Fibroblast of skin of right quadriceps (primary cell): ENCODE measurements around the gene SIK2.
A peak's percentile ranks its signal among the peaks of the same experiment; 100 is the strongest.
"Not testable (repeated sequence)": the region's sequence is repeated elsewhere in the genome, so short reads cannot be mapped to it uniquely, and the experiment has no call there.

ENCODE experiments used
- DNase-seq: peaks from one replicate; pipeline ENCODE4 v3.0.0-alpha.2; 2013

Gene SIK2

DNA sequence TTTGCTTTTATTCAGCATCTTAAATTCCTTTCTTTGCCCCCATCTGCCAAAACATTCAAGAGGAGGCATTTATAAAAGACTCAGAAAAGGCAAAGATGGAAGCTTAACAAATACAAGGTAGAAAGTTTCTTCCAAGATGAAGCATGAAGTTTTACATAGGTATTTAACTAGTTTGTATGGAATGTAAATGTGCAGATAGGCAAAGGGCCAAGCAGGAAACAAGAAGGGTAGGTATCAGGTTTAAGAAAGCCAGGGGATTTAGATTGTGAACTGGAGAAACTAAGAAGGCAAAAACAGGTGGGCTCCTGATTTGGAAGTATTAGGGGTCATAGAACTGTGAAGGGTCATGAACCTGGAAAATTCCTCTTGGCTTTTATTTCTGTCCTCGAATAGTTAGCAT lies 101.3 kb downstream of the SIK2 start:
- no peak for DNase-seq

DNA sequence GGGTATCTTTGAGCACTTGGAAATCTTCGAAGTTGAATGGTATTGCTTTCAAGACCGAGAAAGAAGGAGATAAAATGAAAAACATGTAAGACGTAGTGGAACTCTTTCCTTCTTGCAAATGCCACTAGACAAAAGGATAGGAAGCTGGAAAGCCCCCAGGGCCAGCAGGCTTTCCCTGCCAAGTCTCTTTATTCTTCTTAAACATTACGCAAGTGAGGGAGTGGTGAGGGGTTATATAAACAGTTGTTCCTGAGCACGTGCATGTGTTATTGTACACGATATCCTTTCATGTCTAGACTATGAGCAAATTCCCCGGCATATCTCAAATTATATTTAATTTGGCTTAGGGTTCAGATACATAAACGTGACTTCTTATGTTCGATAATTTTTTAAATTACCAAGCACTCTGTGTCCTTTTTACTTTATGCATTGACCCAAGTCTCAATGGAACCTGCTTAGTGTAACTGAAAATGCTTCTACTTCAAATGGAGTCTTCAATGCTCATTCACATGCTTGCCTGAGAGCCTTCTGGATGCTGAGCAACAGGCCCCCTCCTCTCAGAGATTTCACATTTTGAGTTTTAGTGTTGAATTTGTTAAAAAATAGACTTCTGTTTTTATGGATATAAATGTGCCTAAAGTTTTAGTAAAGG lies 104.9 kb downstream of the SIK2 start:
- DNase-seq: no peak

- no peak for DNase-seq
Observed at GRCh38 chr11:111707691-111708067, 105.4 kb downstream of the SIK2 start.

- DNase-seq: no peak
Observed at GRCh38 chr11:111714522-111714921, 112.3 kb downstream of the SIK2 start.

- no peak for DNase-seq
Observed at GRCh38 chr11:111715142-111715816, 113.0 kb downstream of the SIK2 start.

DNA sequence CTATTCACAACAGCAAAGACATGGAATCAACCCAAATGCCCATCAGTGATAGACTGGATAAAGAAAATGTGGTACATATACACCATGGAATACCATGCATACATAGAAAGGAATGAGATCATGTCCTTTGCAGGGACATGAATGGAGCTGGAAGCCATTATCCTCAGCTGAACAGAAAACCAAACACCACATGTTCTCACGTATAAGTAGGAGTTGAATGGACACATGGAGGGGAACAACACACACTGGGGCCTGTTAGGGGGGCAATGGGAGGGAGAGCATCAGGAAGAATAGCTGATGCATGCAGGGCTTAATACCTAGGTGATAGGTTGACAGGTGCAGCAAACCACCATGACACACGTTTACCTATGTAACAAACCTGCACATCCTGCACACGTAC lies 115.4 kb downstream of the SIK2 start:
- DNase-seq: not testable (repeated sequence)

DNA sequence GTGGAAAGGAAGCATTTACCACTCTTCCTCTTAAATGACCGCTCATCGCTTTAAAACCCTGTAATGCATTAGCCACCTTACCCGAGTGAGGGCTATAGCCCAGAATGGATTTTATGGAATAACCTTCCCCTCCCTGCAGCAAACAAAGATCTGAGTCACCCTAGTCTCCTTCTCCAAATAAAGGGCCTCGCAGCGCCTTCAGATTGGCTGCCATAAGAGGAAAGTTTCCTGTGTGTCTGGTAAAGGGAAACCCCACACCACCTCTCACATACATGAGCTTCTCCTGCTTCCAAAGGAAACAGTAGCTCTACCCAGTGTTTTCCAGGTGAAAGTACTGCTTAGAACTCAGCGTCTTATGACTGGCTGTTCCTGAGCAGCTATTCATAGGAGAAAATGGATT lies 116.2 kb downstream of the SIK2 start:
- DNase-seq: peak; percentile 58

DNA sequence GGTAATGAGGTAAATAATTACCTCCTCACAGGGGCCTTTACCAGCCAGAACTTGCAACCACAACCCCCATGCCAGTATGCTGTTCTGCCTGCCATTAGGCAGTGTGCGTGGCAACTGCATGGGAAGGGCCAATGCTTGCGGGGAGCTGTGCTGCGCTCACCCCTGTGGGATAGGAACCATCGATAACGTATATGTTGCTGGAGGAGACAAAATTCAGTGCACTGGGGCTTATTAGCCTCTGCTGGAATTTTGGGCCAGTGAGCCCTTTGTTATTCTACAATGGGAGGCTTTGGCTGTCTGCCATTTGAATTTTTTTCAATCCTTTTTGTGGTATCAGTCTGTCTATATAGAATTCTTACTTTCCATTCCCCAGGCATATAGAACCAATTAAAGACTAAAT lies 116.6 kb downstream of the SIK2 start:
- peak; percentile 33 for DNase-seq

- DNase-seq: no peak
Observed at GRCh38 chr11:111719379-111719778, 117.1 kb downstream of the SIK2 start.

GRCh38 chr11:111720801-111721494 lies 118.7 kb downstream of the SIK2 start:
- DNase-seq: no peak

GRCh38 chr11:111722501-111722900 lies 120.3 kb downstream of the SIK2 start:
- no peak for DNase-seq

DNA sequence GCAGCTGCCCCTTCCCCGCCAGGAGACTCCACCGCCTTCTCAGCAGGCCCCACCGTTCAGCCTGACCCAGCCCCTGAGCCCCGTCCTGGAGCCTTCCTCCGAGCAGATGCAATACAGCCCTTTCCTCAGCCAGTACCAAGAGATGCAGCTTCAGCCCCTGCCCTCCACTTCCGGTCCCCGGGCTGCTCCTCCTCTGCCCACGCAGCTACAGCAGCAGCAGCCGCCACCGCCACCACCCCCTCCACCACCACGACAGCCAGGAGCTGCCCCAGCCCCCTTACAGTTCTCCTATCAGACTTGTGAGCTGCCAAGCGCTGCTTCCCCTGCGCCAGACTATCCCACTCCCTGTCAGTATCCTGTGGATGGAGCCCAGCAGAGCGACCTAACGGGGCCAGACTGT lies 121.3 kb downstream of the SIK2 start:
- DNase-seq: no peak

DNA sequence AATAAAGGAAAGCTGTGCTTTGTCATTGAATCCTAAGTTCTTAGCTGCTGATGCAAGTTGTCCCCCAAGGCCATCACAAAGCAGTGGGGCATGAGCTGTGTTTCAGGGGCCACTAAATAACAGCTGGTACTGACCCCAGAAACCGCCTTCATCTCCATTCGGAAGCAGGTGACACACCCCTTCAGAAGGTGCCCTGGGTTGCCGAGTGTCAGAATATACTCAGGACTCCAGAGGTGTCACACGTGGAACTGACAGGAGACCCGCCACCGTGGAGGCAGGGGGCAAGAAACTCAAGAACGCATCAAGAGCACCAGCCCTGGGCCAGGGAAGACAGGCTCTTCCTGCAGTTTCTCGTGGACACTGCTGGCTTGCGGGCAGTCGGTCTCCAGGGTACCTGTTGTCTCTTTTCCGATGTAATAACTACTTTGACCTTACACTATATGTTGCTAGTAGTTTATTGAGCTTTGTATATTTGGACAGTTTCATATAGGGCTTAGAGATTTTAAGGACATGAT lies 122.4 kb downstream of the SIK2 start:
- DNase-seq: no peak

GRCh38 chr11:111725621-111726020 lies 123.4 kb downstream of the SIK2 start:
- no peak for DNase-seq

- DNase-seq: no peak
Observed at GRCh38 chr11:111726301-111726713, 124.1 kb downstream of the SIK2 start.

DNA sequence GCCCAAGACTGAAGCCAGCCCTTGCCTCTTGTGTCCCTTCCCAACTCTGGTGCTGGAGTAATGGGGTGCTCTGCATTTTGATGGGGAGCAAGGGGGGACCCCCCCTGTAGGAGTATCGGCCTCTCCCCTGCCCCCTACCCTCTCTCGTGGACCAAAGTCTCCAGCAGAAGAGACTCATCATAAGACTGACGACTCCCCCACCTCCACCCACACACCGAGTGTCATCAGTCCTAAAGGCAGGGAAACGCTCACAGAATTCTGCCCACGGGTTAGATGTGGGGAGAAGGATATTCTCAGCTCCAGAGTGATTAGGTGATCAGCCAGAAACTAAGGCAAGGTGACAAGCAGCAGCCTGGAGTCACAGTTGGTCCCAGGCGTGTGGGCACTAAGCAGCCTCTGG lies 125.2 kb downstream of the SIK2 start:
- no peak for DNase-seq

DNA sequence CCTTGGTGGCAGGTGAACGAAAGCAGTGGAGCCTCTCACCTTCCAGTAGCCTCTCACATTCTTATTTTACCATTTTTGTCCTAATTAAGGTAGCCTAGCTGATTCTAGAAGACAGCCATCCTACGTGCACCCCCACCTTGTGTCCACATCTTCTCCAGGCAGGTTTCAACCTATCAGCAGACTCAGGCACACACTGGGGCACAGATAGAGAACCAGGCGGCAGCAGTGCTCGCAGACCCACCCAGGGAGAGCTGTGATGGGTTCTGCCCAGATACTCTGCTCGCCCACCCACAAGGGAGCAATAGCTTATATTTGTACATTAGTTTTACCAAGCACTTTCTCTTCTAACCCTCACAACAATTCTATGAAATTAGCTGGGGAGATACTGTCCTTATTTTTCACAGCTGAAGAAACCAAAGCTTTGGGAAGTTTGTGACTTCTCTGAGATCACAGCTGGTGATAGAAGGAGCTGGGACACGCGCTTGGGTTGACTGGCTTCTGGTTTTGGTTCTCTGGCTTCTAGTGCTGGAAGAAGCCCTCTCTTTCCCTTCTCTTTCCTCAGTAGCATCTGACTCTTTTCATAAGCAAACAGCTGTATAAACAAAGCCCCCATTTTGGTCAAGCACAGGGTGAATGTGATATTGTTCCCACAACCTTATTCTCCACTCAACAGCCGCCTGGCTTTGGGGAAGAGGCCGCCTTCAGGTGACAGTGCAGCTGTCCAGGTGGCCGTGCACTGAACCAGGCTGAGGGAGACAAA lies 127.0 kb downstream of the SIK2 start:
- DNase-seq: no peak

DNA sequence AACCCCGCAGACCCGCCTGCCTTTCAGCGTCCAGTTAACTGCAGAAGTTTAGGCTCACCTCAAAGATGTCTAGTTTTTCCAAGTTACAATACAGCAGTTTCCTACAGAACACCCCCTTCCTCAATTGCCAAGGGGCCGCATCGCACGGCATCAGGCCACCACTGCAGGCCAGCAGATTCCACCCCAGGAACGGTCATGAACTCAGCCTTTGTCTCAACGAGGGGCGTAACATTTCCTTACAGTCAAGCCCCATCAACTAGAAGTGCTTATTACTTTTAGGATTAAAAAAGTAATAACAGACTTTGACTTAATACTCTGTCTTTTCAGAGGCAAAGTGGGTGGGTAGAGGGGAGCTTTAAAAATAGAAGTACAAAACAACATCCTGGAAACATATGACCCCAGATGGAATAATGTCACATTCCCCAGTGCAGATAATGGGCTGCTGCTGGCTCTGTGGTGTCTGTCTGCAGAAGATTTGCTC lies 127.6 kb downstream of the SIK2 start:
- no peak for DNase-seq

DNA sequence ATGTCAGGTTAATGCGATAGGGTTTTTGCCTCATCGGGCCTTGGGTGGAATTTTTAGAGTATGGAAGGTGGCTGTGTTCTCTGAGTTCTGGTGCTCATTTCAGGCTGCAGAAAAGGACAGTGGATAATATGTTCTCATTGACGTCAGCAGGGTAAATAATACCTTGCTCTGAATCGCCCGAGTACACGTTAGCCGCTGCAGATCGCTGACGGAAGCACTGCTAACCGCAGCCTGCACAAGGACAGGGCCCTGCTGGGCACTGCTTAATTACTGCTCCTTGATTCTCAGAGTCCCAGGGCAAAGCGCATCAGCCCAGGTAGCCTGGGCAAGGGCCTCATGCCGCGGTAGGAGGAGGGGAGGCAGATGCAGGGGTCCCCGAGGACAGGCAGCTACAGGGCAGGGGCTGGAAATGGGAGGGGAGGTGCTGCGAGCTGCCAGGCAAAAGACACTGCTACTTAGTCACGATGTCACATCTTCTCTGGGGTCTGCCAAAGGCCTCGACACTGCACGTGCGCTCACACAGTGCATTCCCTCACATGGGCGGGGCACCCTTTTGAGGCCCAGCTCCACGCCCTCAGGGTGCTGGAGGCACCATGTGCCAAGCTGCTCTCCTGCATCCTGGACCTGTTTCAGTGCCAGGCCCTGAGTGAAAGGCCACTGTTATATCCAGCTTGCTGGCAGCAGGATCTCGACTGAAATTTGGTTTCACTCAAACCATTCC lies 128.8 kb downstream of the SIK2 start:
- DNase-seq: no peak

GRCh38 chr11:111731821-111732220 lies 129.6 kb downstream of the SIK2 start:
- DNase-seq: no peak

DNA sequence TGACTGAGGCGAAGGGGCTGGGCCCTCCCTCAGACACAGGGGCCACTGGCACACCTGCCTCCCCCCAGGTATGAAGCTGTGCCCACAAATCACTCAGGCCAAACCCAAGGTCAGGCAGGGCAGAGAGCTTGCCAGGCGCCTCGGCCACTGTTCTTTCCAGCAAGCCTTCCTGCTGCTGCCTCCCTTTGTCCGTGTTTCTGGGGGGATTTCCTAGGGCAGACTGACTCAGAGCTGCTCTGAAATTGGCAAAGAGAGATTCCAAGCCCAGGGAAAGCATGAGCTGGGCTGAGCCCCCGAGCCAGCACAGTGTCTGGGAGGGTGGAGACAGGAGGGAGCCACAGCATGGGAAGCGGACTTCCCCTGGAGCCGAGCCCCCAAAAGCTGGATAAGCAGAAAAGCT lies 130.8 kb downstream of the SIK2 start:
- DNase-seq: peak; percentile 81

GRCh38 chr11:111733611-111734088 lies 131.4 kb downstream of the SIK2 start:
- no peak for DNase-seq
